ENCODE results near the gene C12orf43. TPM values are rescaled to one million over a fixed set of nuclear protein-coding genes. Genes with fewer than 3 reads are reported as not detected.

The C12orf43 gene
- total and polyA plus RNA-seq, 2 of the 4 experiments (the other 2 are of a cell fraction) = 12.5 to 13.5 TPM

DNA sequence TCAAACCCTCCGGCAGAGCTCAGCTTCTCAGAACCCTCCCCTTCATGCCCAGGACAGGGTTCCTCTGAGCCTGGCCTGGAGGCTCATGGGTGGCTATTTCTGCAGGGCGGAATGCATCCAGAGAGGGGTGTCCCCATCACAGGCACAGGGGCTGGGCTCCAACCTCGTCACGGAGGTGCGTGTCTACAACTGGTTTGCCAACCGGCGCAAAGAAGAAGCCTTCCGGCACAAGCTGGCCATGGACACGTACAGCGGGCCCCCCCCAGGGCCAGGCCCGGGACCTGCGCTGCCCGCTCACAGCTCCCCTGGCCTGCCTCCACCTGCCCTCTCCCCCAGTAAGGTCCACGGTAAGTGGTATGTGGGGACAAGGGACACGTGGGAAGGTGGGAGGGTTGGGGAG is 22.2 kb downstream of the C12orf43 start:
- H3K4me2 ChIP-seq (ENCODE audit: low read depth, low read length) = no peak overlapping the region
- POLR2A ChIA-PET (ENCODE audit: unreplicated experiment) = no interaction called here
- DNase-seq (no peak), ATAC-seq (ENCODE audit: low read depth) (no peak)
- no peak overlapping the region for H3K27ac ChIP-seq (ENCODE audit: insufficient read depth, low read length)
- no peak overlapping the region for H3K23ac ChIP-seq (ENCODE audit: low read depth, low read length)
- H3K4me1 ChIP-seq (ENCODE audit: control insufficient read depth, insufficient read depth, low read length) = 0 out of 2 replicates have a peak, but pooled peaks cover 2% of the 10 kb centered on the region
- H3K9me3 ChIP-seq (ENCODE audit: control insufficient read depth, insufficient read depth, low read length) = no peaks in the 10 kb centered on the region; the same call in 1 of the 2 replicates
- no peak overlapping the region for H2BK120ac ChIP-seq (ENCODE audit: low read depth, low read length)
- TF ChIP-seq, protein P1, sequence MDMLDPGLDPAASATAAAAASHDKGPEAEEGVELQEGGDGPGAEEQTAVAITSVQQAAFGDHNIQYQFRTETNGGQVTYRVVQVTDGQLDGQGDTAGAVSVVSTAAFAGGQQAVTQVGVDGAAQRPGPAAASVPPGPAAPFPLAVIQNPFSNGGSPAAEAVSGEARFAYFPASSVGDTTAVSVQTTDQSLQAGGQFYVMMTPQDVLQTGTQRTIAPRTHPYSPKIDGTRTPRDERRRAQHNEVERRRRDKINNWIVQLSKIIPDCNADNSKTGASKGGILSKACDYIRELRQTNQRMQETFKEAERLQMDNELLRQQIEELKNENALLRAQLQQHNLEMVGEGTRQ (IDR thresholded peaks at IDR 0.05; ENCODE audit: low read depth, low read length) = no peak
- TF ChIP-seq CHD1 (IDR thresholded peaks at IDR 0.05; ENCODE audit: low read depth, low read length) = no peak
- TF ChIP-seq BHLHE40 (IDR thresholded peaks at IDR 0.05; ENCODE audit: low read depth, low read length) = no peak
- no peak for TF ChIP-seq RAD21 (IDR thresholded peaks at IDR 0.05; ENCODE audit: low read length)
- TF ChIP-seq RCOR1 (IDR thresholded peaks at IDR 0.05; ENCODE audit: insufficient replicate concordance, low read length) = no peak
- TF ChIP-seq CEBPB (IDR thresholded peaks at IDR 0.05; ENCODE audit: low read depth, low read length) = no peak
- TF ChIP-seq MAFK (IDR thresholded peaks at IDR 0.05; ENCODE audit: low read depth, low read length) = no peak
- CTCF ChIA-PET = no interaction called here
- no peak overlapping the region for H3K9ac ChIP-seq (ENCODE audit: low read depth, low read length)
- intact Hi-C loops (cut with micrococcal nuclease) (no loop called here), in situ Hi-C loops (cut with MboI; ENCODE audit: low sequenced_read_pairs) (no loop called here), dilution Hi-C loops (cut with HindIII; ENCODE audit: low sequenced_read_pairs, unreplicated experiment) (no loop called here)
- no peak overlapping the region for H3K56ac ChIP-seq (ENCODE audit: extremely low read depth, insufficient read depth, low read length)
- peak overlapping the region; percentile 28 for H2AK9ac ChIP-seq (replicated peaks; ENCODE audit: low read depth, low read length, poor library complexity)
- no peak overlapping the region for H3K4me3 ChIP-seq (ENCODE audit: insufficient read depth, low read depth, low read length)
- H2AK5ac ChIP-seq (ENCODE audit: low read depth, low read length) = no peak overlapping the region
- no peak overlapping the region for H2BK5ac ChIP-seq (ENCODE audit: low read depth, low read length, poor library complexity, severe bottlenecking)
- peaks cover 11% of the 10 kb centered on the region; the same call in 1 of the 2 replicates for H3K27me3 ChIP-seq (ENCODE audit: control insufficient read depth, insufficient read depth, low read length)
- no peak overlapping the region for H2AFZ ChIP-seq (replicated peaks; ENCODE audit: low read length, poor library complexity)
- no peak overlapping the region for H3K4ac ChIP-seq (ENCODE audit: low read depth, low read length)
- H4K91ac ChIP-seq (ENCODE audit: insufficient read depth, low read depth, low read length) = no peak overlapping the region
- no peaks in the 10 kb centered on the region for H4K20me1 ChIP-seq (ENCODE audit: insufficient read depth, low read length)
- no peak overlapping the region for H3K14ac ChIP-seq (replicated peaks; ENCODE audit: low read depth, low read length)
- no peak overlapping the region for H2BK20ac ChIP-seq (ENCODE audit: low read depth, low read length)
- H3K36me3 ChIP-seq (ENCODE audit: control insufficient read depth, insufficient read depth, low read length) = no peaks in the 10 kb centered on the region
- 60% methylated on average over 1 of the region's 15 CpGs; no CpG with 5 or more reads in 1 of the 2 experiments for WGBS, 2 experiments (ENCODE audit: extremely low coverage in 2 of 2, insufficient read length in 1 of 2)
- H3K79me1 ChIP-seq (ENCODE audit: low read depth in 1 of 2, low read length in 2 of 2) = no peaks in the 10 kb centered on the region
- no peak overlapping the region for H2BK15ac ChIP-seq (ENCODE audit: low read depth, low read length)
- H3K18ac ChIP-seq (ENCODE audit: low read depth, low read length) = no peak overlapping the region
- H4K8ac ChIP-seq (ENCODE audit: low read depth in 2 of 2, low read length in 2 of 2) = no peak overlapping the region
- BruUV-seq (replicated peaks) = no TSS peak
- no peaks in the 10 kb centered on the region for H3K9me1 ChIP-seq (ENCODE audit: insufficient read depth, low read length)
- H4K5ac ChIP-seq (ENCODE audit: low read depth, low read length) = no peak overlapping the region
